Stimulated activated CD4-positive, alpha-beta T cell treated with anti-CD3 and anti-CD28 coated beads, Interleukin-15, amount 100 ng/mL, for 1 hour (primary cell): Measurements from ENCODE around the gene SLC35A5.

Experiments used
- DNase-seq, 2 donors: peaks; one replicate each; pipeline ENCODE4 v3.0.0-alpha.2; 2020; ENCODE audit warnings: low read depth in 1 of 2, low spot score in 1 of 2

Gene SLC35A5

GRCh38 chr3:112569265-112569664, 7.4 kb downstream of the SLC35A5 start:
- DNase-seq, result no peak

GRCh38 chr3:112572701-112573100, 10.9 kb downstream of the SLC35A5 start:
- DNase-seq, result no peak

- no peak for DNase-seq
Observed at GRCh38 chr3:112579232-112579631, 17.4 kb downstream of the SLC35A5 start.

DNA sequence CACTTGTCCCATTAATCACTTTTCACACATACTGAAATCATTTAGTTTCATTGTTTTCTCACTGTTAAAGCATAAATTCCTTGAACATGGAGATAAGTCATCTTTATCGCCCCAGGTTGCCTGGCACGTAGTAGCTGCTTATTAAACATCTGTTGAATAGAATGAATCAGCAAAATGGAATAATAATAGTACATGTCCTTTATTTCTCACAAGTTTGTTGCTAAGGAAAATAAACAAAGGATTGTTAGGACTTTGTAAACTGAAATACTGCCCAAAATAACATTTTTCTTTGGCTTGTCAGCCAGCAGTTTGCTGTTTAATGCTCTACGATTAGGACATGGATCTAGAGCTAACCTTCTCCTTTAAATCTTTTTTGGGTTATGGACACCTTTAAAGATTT, 17.9 kb downstream of the SLC35A5 start:
- DNase-seq, result no peak

DNA sequence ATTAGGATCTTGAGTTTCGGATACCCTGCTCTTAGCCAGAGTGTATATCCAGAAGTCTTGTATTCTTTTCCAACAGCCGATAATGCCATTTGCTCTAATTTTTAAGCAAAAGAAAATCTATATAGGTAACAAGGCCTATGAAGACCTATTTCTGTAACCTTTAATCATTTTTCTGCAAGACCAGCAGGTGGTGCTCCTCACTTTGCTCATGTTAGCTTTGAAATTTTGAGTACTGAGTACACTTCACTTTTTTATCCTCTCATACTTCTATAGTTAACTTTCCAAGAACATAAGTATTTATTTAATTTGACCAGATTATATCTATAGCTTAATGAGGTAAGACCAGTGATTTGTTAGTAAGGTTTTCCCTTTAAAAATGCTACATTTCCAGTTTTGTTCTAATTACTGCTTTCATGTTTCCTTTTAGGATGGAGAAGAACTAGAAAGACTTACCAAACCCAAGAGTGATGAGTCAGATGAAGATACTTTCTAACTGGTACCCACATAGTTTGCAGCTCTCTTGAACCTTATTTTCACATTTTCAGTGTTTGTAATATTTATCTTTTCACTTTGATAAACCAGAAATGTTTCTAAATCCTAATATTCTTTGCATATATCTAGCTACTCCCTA, 20.5 kb downstream of the SLC35A5 start:
- no peak for DNase-seq

GRCh38 chr3:112583105-112583504, 21.3 kb downstream of the SLC35A5 start:
- no peak for DNase-seq

GRCh38 chr3:112585782-112586181, 23.9 kb downstream of the SLC35A5 start:
- no peak for DNase-seq

DNA sequence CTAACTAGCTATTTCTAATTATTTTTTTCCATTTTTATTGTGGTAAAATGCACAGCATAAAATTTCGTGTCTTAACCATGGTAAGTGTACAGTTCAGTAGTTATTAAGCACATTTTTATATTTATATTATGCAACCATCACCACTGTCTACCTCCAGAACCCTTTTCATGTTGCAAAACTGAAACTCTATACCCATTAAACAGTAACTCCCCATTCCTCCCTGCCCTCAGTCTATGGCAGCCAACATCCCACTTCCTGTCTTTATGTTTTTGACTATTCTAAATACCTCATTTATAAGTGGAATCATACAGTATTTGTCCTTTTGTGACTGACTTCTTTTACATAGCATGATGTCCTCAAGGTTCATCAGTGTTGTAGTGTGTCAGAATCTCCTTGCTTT, 25.5 kb downstream of the SLC35A5 start:
- no peak for DNase-seq

- no peak for DNase-seq
Observed at GRCh38 chr3:112593258-112593657, 31.4 kb downstream of the SLC35A5 start.

DNA sequence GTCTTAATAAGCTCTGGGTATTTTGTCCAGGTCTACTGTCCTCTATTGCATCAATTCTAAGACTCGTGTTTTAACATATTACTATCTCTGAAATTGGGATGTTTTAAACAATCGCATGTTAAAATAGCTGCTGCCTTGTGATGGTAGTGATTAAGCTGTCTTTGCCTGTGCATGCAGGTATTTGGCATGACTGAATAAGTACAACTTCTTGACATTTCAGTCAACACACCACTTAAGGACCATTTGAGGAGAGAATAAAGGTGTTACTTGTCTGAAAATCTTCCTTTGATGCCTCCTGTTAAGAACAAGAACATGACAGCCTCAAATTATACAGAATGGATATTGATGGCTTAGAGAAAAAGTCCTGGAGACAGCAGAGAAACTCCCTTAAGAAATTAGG, 33.0 kb downstream of the SLC35A5 start:
- DNase-seq, result no peak

DNA sequence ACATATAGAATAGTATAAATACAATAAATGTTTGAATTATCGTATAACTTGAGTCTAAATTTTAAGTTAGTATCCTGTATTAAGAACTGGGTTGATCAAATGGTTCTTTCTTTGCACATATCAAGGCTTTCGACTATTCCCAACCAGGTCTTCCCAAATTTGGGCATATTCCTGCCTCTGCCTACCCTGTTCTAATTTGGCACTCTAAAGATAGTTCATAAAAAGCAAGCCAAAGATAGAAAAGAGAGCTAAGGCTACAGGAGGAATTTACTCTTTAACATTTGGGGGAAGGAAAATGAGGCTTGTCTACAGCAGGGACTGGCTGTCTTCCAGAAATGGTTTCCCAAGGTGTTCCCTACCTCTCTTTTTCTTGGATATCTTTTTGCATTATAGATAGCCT, 36.1 kb downstream of the SLC35A5 start:
- DNase-seq, result no peak

- DNase-seq, result no peak
Observed at GRCh38 chr3:112598731-112599130, 36.9 kb downstream of the SLC35A5 start.

GRCh38 chr3:112602217-112602838, 40.5 kb downstream of the SLC35A5 start:
- DNase-seq, result no peak

- DNase-seq, result no peak
Observed at GRCh38 chr3:112604536-112604935, 42.7 kb downstream of the SLC35A5 start.

DNA sequence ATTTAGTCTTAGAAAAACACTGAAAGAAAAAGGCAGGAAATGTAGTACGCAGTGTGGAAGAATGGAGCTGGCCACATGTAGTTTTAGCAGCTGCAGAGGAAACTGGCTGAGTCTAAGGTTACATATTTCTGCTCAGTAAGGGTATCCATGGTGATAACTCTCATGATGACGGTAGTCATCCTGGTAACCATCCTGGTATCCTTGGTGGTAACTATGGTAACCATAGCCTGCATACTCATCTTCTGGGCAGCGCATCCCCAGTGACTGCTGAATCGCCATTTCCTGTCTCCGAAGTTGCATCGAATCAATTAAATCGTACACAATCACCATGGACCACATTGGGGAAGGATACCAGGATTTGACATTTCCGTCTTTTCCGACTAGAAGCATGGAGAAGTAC, 43.4 kb downstream of the SLC35A5 start:
- no peak for DNase-seq

DNA sequence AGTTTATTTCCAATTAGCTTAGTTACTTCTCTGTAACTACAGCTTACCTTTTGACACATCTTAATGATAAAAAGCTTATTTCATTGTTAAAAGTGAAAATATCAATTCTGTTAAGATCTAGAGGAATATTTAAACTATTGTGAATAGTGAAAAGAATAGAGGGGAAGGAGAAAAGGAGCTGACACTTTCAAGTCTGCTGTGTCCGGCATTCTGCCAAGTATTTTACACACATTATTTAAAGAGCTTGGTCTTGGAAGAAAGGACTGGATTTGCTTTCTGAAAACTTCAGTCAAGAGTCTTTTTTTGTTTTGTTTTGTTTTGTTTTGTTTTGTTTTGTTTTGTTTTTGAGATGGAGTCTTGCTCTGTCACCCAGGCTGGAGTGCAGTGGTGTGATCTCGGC, 44.3 kb downstream of the SLC35A5 start:
- DNase-seq, result no peak

DNA sequence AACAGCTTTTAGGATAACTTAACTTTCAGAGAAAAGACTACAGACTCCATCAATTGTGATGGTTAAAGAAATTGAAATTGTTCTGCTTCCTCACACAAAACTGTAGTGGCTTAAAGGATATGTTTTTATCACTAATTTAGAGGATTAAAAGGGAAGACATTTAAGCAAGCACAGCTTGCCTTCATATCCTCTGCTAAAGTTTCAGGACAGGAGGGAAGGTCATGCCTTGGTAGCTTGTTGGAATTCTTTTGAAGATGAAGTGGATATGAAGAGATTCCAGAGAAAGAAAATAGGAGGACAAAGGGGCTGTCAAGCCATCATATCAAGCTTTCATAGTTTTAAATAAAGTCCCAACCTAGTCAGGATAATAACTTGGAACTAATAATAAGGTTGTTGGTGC, 46.0 kb downstream of the SLC35A5 start:
- DNase-seq, result no peak

GRCh38 chr3:112610121-112610520, 48.3 kb downstream of the SLC35A5 start:
- DNase-seq, result no peak

GRCh38 chr3:112611752-112612515, 50.1 kb downstream of the SLC35A5 start:
- DNase-seq, result no peak

DNA sequence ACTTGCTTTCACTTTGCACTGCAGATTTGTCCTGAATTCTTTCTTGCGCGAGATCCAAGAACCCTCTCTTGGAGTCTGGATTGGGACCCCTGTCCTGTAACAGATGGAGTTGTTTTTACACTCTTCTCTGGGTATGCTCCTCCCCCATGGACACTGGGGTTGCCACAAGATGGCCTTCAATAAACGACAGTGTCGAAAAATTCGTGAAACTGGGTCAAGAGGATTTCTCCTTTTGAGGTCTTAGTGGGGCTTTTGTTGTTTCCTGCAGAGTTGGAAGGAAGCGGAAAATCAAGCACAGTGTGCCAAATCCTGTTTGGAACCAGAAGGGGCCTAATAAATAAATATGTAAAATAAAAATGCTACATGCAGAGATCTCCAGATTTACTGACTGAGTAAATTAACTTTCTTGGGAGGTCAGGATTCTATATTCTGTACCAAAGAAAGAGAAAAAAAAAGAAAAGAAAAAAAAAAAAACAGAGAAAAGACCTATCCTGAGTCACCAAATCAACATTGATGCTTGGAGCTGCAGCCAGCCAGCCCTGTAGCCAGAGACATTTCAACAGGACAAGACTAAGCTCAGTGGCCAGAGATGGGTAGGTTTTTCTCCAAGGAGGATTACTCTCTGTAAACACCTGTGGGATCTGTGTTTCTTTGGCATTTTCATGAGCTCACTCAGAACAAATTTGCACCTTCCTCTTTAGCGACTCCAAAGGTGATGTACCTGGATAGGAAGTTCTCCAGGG, 54.3 kb downstream of the SLC35A5 start:
- no peak for DNase-seq

DNA sequence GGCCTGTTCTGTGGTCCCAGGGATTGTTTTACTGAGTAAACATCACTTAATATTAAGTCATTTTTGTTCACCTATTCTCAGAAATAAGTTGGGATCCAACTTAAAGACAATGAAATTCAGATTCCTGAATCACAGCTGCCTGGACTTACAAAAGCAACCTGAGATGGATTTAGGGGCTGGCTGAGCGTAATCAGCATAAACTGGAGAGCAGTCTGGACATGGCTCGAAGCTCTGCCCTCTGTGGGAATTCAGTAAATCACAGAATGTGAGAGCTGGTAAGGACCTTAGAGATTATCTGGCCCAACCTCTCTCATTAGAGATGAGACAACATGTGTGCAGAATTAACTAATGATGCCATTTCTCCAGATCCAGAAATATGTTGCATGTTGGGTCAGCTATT, 55.4 kb downstream of the SLC35A5 start:
- DNase-seq, result no peak

DNA sequence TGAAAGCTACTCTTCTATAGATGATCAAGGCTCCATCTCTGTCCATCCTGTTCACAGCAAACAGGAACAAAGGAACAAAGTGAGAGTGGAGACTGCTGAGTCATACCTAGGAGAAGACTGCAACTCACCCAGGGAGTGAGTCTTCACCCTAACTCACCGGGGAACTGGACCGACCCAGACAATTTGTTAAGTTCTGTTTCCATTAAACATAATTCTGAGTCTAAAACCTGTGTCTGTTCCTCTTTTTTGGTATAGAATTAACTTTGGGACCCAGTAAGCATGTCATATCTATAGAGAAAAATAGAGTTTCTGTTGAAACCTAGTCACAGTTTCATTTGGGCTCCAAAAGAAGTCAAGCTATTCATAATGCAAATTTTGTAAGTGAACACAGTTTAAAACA, 57.5 kb downstream of the SLC35A5 start:
- no peak for DNase-seq
